GF-D8 (cell line): Measurements from ENCODE around the gene KHK.
A peak's percentile ranks its signal among the peaks of the same experiment; 100 is the strongest.
"Not testable (repeated sequence)": the region's sequence is repeated elsewhere in the genome, so short reads cannot be mapped to it uniquely, and the experiment has no call there.

Experiments
- DNase-seq: peaks from one replicate; lab custom pipeline; 2025; lab: John Stamatoyannopoulos, UW

Gene KHK

GRCh38 chr2:27059141-27059820 lies 27.3 kb upstream of the KHK start:
- no peak for DNase-seq

- DNase-seq: no peak
Measured at GRCh38 chr2:27060323-27060722, 26.2 kb upstream of the KHK start.

- no peak for DNase-seq
Measured at GRCh38 chr2:27065128-27065527, 21.4 kb upstream of the KHK start.

- DNase-seq: no peak
Measured at GRCh38 chr2:27067385-27067784, 19.2 kb upstream of the KHK start.

- DNase-seq: no peak
Measured at GRCh38 chr2:27069436-27069835, 17.1 kb upstream of the KHK start.

GRCh38 chr2:27069961-27070618 lies 16.5 kb upstream of the KHK start:
- DNase-seq: no peak

- DNase-seq: no peak
Measured at GRCh38 chr2:27070653-27071276, 15.8 kb upstream of the KHK start.

GRCh38 chr2:27071277-27071989 lies 15.1 kb upstream of the KHK start, which contains the start of gene OST4:
TSS of gene OST4 (minus strand) at chr2:27071654.
- DNase-seq: peak; percentile 68

- DNase-seq: no peak
Measured at GRCh38 chr2:27071990-27072830, 14.4 kb upstream of the KHK start.

- no peak for DNase-seq
Measured at GRCh38 chr2:27072920-27073319, 13.7 kb upstream of the KHK start.

GRCh38 chr2:27073782-27074181 lies 12.8 kb upstream of the KHK start:
- no peak for DNase-seq

GRCh38 chr2:27074738-27075565 lies 11.6 kb upstream of the KHK start:
- DNase-seq: peak; percentile 76

GRCh38 chr2:27075566-27075871 lies 11.1 kb upstream of the KHK start:
- not testable (repeated sequence) for DNase-seq

- no peak for DNase-seq
Measured at GRCh38 chr2:27076323-27076722, 10.2 kb upstream of the KHK start.

GRCh38 chr2:27077231-27077630 lies 9.3 kb upstream of the KHK start:
- DNase-seq: no peak

GRCh38 chr2:27078267-27079194 lies 8.0 kb upstream of the KHK start, which contains the start of gene EMILIN1:
TSS of gene EMILIN1 (plus strand) at chr2:27078615. CDS start at chr2:27079066, 451 bp downstream.
- peak; percentile 14 for DNase-seq

GRCh38 chr2:27079233-27080139 lies 7.1 kb upstream of the KHK start:
- no peak for DNase-seq

- no peak for DNase-seq
Measured at GRCh38 chr2:27080140-27080469, 6.5 kb upstream of the KHK start.

- DNase-seq: no peak
Measured at GRCh38 chr2:27080603-27080936, 6.0 kb upstream of the KHK start.
